ENCODE results near the gene TTR. TPM values are rescaled to one million over a fixed set of nuclear protein-coding genes. Genes with fewer than 3 reads are reported as not detected.

The TTR gene
- not detected in 2 replicates for total RNA-seq

DNA sequence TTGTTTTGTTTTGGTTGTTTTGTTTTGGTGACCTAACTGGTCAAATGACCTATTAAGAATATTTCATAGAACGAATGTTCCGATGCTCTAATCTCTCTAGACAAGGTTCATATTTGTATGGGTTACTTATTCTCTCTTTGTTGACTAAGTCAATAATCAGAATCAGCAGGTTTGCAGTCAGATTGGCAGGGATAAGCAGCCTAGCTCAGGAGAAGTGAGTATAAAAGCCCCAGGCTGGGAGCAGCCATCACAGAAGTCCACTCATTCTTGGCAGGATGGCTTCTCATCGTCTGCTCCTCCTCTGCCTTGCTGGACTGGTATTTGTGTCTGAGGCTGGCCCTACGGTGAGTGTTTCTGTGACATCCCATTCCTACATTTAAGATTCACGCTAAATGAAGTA, at the start of gene TTR:
Gene TTR (plus strand): TSS at position 250 of the 400 bp plus-strand sequence. CDS start 26 bp downstream, at position 276.
- TF ChIP-seq, protein P1, sequence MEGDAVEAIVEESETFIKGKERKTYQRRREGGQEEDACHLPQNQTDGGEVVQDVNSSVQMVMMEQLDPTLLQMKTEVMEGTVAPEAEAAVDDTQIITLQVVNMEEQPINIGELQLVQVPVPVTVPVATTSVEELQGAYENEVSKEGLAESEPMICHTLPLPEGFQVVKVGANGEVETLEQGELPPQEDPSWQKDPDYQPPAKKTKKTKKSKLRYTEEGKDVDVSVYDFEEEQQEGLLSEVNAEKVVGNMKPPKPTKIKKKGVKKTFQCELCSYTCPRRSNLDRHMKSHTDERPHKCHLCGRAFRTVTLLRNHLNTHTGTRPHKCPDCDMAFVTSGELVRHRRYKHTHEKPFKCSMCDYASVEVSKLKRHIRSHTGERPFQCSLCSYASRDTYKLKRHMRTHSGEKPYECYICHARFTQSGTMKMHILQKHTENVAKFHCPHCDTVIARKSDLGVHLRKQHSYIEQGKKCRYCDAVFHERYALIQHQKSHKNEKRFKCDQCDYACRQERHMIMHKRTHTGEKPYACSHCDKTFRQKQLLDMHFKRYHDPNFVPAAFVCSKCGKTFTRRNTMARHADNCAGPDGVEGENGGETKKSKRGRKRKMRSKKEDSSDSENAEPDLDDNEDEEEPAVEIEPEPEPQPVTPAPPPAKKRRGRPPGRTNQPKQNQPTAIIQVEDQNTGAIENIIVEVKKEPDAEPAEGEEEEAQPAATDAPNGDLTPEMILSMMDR (IDR thresholded peaks at IDR 0.05; ENCODE audit: insufficient read depth, low read depth, low read length) = no peak
- no peak for DNase-seq (ENCODE audit: low read depth)
- no peak within 1 kb of the TSS for H3K4me3 ChIP-seq (ENCODE audit: low read depth, low read length)

DNA sequence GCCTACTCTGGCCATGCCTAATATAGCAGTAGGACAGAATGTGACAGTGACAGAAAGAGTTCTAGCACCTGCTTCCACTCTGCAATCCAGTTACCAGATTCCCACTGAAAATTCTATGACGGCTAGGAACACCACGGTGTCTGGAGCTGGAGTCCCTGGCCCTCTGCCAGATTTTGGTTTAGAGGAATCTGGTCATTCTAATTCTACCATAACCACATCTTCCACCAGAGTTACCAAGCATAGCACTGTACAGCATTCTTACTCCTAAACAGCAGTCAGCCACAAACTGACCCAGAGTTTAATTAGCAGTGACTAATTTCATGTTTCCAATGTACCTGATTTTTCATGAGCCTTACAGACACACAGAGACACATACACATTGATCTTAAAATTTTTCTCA, 45.2 kb upstream of the TTR start:
- TF ChIP-seq, protein P1 (IDR thresholded peaks at IDR 0.05; ENCODE audit: insufficient read depth, low read depth, low read length) = no peak
- H3K4me3 ChIP-seq (ENCODE audit: low read depth, low read length) = no peak overlapping the region
- DNase-seq (ENCODE audit: low read depth) = no peak

DNA sequence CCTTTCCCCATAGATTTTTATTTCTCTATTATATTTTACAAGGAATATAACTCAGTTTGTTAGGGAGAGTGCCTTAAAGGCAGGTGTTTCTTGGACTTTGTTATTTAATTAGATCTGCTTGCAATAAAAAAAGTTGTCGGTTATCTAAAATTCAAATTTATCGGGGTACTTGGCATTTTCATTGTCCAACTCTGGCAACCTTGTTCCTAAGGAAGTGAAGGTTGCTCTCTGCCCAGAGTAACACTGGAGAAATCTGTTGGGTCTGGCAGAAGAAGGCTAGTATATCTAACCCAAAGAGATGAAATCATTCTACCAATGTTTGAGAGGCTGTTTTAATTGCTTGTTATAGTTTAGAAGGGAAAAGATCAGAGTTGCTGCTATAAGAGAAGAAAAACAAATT, 42.8 kb upstream of the TTR start:
- DNase-seq (ENCODE audit: low read depth) = no peak
- TF ChIP-seq, protein P1 (IDR thresholded peaks at IDR 0.05; ENCODE audit: insufficient read depth, low read depth, low read length) = no peak
- no peak overlapping the region for H3K4me3 ChIP-seq (ENCODE audit: low read depth, low read length)

DNA sequence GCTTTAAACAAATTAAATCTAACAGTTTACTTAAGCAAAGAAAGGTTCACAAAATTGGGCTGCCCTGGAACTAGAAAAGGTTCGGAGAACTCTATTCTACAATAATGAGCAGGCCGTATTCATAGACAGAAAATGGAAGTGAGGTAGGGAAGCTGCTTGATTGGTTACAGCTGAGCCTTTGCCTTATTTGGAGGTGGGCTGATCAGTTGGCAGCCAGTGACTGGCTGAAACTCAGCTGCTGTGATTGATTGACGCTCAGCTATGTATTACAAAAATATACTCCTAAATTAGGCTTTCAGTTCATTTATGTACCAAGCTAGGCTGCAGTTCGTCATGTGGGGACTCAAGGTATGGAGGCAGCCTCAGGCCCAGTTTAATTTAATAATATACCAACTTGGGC, 42.3 kb upstream of the TTR start:
- DNase-seq (ENCODE audit: low read depth) = no peak
- TF ChIP-seq, protein P1 (IDR thresholded peaks at IDR 0.05; ENCODE audit: insufficient read depth, low read depth, low read length) = no peak
- no peak overlapping the region for H3K4me3 ChIP-seq (ENCODE audit: low read depth, low read length)

DNA sequence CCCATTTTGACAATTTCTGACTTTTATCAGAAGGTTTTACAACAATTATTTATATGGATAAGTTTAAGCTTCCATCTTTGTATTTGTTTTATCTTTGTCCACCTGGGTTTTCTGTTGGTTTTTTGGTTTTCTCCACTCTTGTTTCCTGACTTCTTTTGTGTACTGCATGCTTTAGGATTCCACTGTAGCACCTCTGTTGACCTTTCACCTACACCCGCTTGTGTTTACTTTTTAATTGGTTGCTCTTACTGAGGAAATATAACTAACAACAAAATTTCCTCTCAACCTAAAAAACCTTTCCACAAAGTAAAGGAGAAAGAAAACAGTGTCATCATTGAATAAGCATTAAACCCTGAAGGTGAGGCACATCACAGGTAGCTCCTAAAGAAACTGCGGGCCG, 39.8 kb upstream of the TTR start:
- no peak overlapping the region for H3K4me3 ChIP-seq (ENCODE audit: low read depth, low read length)
- DNase-seq (ENCODE audit: low read depth) = no peak
- TF ChIP-seq, protein P1 (IDR thresholded peaks at IDR 0.05; ENCODE audit: insufficient read depth, low read depth, low read length) = no peak

DNA sequence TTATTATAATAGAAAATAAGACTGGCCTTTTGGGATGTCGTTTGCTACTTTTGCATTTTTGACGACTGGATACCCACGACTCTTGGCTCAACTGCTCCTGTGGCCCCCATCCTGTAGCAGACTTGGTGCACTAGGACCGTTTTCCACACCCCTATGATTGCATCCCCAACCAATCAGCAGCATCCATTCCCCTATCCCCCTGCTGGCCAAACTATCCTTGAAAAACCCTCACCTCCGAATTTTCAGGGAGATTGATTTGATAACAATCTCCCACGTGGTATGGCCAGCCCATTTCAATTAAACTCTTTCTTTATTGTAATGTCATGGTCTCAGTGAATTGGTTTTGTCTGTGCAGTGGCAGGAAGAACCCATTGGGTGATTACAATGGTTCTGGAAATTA, 37.9 kb upstream of the TTR start:
- DNase-seq (ENCODE audit: low read depth) = no peak
- TF ChIP-seq, protein P1 (IDR thresholded peaks at IDR 0.05; ENCODE audit: insufficient read depth, low read depth, low read length) = peak; percentile 22
- no peak overlapping the region for H3K4me3 ChIP-seq (ENCODE audit: low read depth, low read length)

DNA sequence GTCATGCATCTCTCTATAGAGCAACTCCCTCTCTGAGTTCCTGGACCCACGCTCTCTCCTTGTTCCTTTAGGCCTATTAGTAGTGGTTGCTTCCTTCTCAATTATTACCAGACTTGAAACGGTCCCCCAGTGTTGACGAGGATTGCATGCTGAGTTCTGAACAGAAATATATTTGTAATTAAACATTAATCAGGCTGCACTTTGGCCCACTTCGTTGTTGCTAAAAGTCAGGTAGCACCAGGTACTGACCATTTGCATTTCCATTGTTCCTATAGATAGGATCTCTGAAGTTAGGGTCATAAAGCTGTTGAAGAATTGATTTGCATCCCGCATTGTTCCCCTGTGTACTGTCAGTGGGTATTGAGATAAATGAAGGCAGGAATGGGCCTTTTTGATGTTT, 36.9 kb upstream of the TTR start:
- TF ChIP-seq, protein P1 (IDR thresholded peaks at IDR 0.05; ENCODE audit: insufficient read depth, low read depth, low read length) = no peak
- DNase-seq (ENCODE audit: low read depth) = no peak

More for the DNA sequence above, 36.9 kb upstream of the TTR start:
- H3K4me3 ChIP-seq (ENCODE audit: low read depth, low read length) = no peak overlapping the region
